WERI-Rb-1 (cell line): ENCODE measurements around the gene ZFAND5.

Source experiments
- DNase-seq: peaks from one replicate; pipeline ENCODE4 v3.0.0-alpha.2; 2020
- H3K27ac ChIP-seq: fragments of 250-450 bp; sonication (Bioruptor Pico); 2 replicates; pipeline ENCODE4 v1.5.1; 2020; ENCODE audit warnings: mild to moderate bottlenecking, moderate library complexity
- H3K27me3 ChIP-seq: fragments of 250-450 bp; sonication (Bioruptor Pico); 2 replicates; pipeline ENCODE4 v1.5.1; 2021; ENCODE audit warnings: mild to moderate bottlenecking, low read depth, moderate library complexity; ENCODE audit not compliant: insufficient read depth, severe bottlenecking
- H3K36me3 ChIP-seq: fragments of 250-450 bp; sonication (Bioruptor Pico); 2 replicates; pipeline ENCODE4 v1.5.1; 2020; ENCODE audit warnings: mild to moderate bottlenecking, moderate library complexity
- H3K4me3 ChIP-seq: 2 replicates; pipeline ENCODE4 v1.5.1; 2011; ENCODE audit warnings: low read depth, mild to moderate bottlenecking, control low read depth, low read length
- H3K9me3 ChIP-seq: fragments of 250-450 bp; sonication (Bioruptor Pico); 2 replicates; pipeline ENCODE4 v1.5.1; 2021; ENCODE audit warnings: mild to moderate bottlenecking, moderate library complexity; ENCODE audit not compliant: severe bottlenecking
- TF ChIP-seq, protein P1 (sequence below): IDR thresholded peaks from 2 replicates; pipeline ENCODE4 v1.5.1; 2011; ENCODE audit warnings: low read depth, mild to moderate bottlenecking, control low read depth, inconsistent platforms, low read length

ZFAND5 gene

DNA sequence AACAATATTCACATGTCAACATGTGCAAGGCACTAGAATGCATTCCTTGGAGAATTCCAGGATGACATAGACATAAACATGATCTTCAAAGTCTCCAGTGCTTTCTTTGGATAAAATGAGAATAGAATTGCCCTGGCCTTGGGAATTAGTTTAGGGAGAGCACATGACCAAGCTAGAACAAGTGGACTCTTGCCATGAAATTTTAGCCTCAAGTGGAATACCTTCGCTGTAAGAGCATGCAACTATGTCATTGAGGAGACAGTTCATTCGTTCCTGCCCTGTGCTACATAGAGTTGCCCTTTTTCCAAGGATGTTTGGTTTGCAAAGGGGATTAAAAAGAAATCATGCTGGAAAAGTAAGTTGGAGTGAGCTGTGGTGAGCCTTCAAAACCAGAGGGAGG lies 42.7 kb downstream of the ZFAND5 start:
- Histone ChIP-seq H3K27ac (no peak overlapping the region), H3K36me3 (no peaks in the 10 kb centered on the region), H3K27me3 (no peaks in the 10 kb centered on the region), H3K9me3 (peaks cover 8% of the 10 kb centered on the region), H3K4me3 (no peak overlapping the region)
- no peak for DNase-seq
- TF ChIP-seq, protein P1, sequence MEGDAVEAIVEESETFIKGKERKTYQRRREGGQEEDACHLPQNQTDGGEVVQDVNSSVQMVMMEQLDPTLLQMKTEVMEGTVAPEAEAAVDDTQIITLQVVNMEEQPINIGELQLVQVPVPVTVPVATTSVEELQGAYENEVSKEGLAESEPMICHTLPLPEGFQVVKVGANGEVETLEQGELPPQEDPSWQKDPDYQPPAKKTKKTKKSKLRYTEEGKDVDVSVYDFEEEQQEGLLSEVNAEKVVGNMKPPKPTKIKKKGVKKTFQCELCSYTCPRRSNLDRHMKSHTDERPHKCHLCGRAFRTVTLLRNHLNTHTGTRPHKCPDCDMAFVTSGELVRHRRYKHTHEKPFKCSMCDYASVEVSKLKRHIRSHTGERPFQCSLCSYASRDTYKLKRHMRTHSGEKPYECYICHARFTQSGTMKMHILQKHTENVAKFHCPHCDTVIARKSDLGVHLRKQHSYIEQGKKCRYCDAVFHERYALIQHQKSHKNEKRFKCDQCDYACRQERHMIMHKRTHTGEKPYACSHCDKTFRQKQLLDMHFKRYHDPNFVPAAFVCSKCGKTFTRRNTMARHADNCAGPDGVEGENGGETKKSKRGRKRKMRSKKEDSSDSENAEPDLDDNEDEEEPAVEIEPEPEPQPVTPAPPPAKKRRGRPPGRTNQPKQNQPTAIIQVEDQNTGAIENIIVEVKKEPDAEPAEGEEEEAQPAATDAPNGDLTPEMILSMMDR: no peak

DNA sequence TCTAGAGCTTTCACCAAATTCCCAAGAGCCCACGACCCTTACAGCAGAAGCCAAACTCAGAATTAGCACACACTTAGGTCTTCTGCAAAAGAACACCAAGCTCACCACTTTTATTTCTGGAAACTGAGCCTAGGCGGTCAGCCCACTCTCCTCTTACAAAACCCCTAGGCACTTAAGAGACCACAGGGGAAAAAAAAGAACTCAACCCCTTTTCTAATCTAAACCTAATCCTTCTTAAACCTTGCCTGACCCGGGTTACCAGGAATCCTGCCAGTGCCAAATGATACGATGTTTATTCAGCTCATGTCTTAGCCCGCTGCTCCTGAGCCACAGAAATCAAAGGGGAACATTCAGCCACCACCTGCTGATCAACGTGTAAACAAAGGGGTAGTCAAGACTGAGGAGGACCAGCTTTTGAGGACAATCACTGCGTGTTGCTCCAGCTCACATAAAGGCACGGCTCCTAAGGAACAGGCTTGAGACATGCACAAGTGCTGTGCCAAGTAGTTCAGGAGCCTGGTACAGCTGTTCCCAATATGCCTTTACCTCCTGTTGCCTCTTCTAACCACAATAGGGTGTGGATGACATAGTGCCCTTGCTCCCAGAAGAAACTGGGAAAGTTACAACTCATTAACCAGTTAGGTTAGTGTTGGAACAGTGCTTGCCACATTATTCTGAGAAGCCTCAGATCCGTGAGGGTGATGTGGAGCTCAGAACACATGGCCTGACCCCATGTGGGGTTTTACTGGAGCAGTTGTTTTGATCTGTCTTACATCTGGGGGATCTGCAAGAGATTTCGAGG lies 49.3 kb downstream of the ZFAND5 start:
- TF ChIP-seq, protein P1: no peak
- peak; percentile 70 for DNase-seq
- Histone ChIP-seq H3K4me3 (peak overlapping the region; percentile 28), H3K27me3 (no peaks in the 10 kb centered on the region), H3K36me3 (no peaks in the 10 kb centered on the region), H3K27ac (peak overlapping the region; percentile 71), H3K9me3 (no peaks in the 10 kb centered on the region)

DNA sequence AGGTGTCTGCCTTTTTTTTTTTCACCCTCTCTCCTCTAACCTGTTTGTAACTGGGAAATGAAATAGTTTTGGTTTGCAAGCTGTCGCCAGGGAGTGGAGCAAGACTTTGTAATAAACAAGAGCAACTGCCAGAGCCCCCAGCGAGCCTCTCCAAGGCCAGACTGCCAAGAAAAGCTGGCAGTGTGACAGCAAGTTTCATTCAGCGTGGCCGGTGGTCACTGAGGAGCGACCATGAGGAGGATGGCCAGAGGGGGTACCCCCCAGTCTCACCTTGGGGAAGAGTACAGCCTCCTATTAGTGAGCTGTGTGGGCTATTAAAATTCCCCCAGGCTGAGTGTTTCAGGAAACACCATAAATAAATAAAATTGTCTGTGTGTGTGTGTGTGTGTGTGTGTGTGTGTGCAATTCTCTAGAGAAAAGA lies 49.9 kb downstream of the ZFAND5 start:
- DNase-seq: peak; percentile 18
- H3K36me3 ChIP-seq: no peaks in the 10 kb centered on the region
- H3K27me3 ChIP-seq: no peaks in the 10 kb centered on the region
- H3K27ac ChIP-seq: peak overlapping the region; percentile 71
- TF ChIP-seq, protein P1: no peak
- H3K4me3 ChIP-seq: peak overlapping the region; percentile 1
- no peaks in the 10 kb centered on the region for H3K9me3 ChIP-seq

- Histone ChIP-seq H3K4me3 (no peak overlapping the region), H3K9me3 (no peaks in the 10 kb centered on the region), H3K27ac (peak overlapping the region; percentile 71; the same call in 1 of the 2 replicates), H3K36me3 (no peaks in the 10 kb centered on the region), H3K27me3 (no peaks in the 10 kb centered on the region)
- TF ChIP-seq, protein P1: no peak
- peak; percentile 44 for DNase-seq
Observed at GRCh38 chr9:72313507-72313906, 51.5 kb downstream of the ZFAND5 start.

- Histone ChIP-seq H3K9me3 (no peaks in the 10 kb centered on the region), H3K27me3 (no peaks in the 10 kb centered on the region), H3K27ac (no peak overlapping the region), H3K4me3 (no peak overlapping the region), H3K36me3 (no peaks in the 10 kb centered on the region)
- DNase-seq: no peak
- TF ChIP-seq, protein P1: no peak
Observed at GRCh38 chr9:72312386-72312987, 52.5 kb downstream of the ZFAND5 start.
